Activated CD8-positive, alpha-beta memory T cell treated with anti-CD3 and anti-CD28 coated beads, Interleukin-2, amount 10 ng/mL, durations not matched to agents 7 days and 5 days (primary cell): ENCODE measurements around the gene CDKAL1. TPM values are rescaled to one million over a fixed set of nuclear protein-coding genes. Genes with fewer than 3 reads are reported as not detected.

Experiments used
- ATAC-seq: fragments of 150-1000 bp; cut with Tn5 transposase; one replicate; pipeline ENCODE4 v1.10.0; 2021; ENCODE audit warnings: moderate library complexity
- CTCF ChIA-PET: fragments of 350-600 bp; sonication (Branson Sonifier 250); formaldehyde crosslinking; loops from one replicate; lab custom pipeline; 2021; ENCODE audit warnings: antibody characterized with exemption; lab: Charles Lee
- DNase-seq: peaks from one replicate; pipeline ENCODE4 v3.0.0-alpha.2; 2020
- H3K27ac Mint-ChIP-seq: one replicate; pipeline ENCODE4 v1.8.0; 2021; ENCODE audit warnings: mild to moderate bottlenecking, mixed read lengths
- H3K27me3 Mint-ChIP-seq: one replicate; pipeline ENCODE4 v1.8.0; 2021; ENCODE audit warnings: mixed read lengths
- H3K36me3 Mint-ChIP-seq: one replicate; pipeline ENCODE4 v1.8.0; 2021; ENCODE audit warnings: mild to moderate bottlenecking, mixed read lengths
- H3K4me1 Mint-ChIP-seq: one replicate; pipeline ENCODE4 v1.8.0; 2021; ENCODE audit warnings: mixed read lengths
- H3K4me3 Mint-ChIP-seq: one replicate; pipeline ENCODE4 v1.8.0; 2021; ENCODE audit warnings: mild to moderate bottlenecking, moderate library complexity, mixed read lengths
- H3K9me3 Mint-ChIP-seq: one replicate; pipeline ENCODE4 v1.8.0; 2022; ENCODE audit warnings: low read depth, mixed read lengths
- total RNA-seq, 2 experiments: library from RNA; stranded (reverse); gene quantifications; one replicate each; pipeline ENCODE4 v1.2.3, GENCODE V29; 2021

The CDKAL1 gene
- total RNA-seq, 2 experiments from 2014 or later, result 27.9 to 30.0 TPM

DNA sequence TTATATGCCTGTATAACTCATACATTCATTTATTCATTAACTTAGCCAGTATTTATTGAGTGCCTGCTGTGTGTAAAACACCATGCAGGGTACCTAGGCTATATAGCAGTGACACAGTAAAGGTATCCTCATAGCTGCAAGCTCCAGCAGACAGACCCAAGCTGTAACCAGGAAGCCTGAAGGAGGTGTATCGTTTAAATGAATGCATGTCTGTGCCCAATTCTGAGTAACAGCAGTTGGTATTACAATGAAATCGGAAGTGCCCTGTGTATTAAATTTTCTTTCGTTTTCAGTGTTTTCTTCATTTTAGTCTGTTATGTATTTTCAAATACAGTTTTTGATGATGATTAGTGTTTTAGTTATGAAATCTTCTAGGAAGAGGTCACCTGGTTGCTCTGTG is 573.5 kb downstream of the CDKAL1 start:
- CTCF ChIA-PET, result no interaction called here
- DNase-seq, result no peak
- Mint-ChIP-seq H3K9me3 (no peaks in the 10 kb centered on the region), H3K27ac (no peak overlapping the region), H3K36me3 (peaks cover 2% of the 10 kb centered on the region), H3K4me1 (peaks cover 4% of the 10 kb centered on the region), H3K4me3 (no peak overlapping the region), H3K27me3 (no peaks in the 10 kb centered on the region)
- no peak for ATAC-seq

DNA sequence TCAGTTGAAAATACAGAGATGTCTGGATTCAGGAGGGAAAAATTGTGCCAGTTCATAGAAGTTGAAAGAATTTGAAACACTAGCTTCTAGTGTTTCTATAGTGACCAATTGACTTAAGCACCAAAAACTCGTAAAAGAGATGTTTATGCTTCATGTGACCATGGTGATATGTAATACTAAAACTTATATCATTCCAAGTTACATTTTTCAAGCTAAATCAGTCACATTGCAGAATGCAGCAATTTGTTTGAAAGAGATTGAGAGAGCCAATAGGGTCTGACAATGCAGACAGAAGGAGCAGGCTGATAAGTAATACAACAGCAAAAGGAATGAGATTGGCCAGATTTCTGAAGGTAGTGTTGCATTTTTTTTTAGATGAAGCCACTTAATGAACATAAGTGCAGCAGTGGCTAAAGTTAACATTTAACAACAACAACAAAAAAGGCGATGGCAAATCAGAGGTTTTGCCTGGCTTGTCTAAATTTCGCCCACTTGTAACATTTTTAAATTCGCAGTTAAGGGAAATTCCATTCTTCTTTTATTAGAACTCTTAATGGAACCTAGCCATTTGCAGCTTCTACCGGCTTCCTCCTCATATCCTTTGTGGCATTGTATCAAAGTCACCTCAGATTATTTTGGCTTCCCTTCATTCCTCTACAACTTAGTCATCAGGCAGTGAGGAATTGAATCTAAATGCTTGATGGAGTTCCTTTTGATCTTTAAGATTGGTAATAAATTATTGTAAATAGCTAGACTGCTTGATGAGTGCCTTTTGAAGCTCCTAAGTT is 575.3 kb downstream of the CDKAL1 start:
- Mint-ChIP-seq H3K4me1 (peaks cover 4% of the 10 kb centered on the region), H3K27me3 (no peaks in the 10 kb centered on the region), H3K9me3 (no peaks in the 10 kb centered on the region), H3K4me3 (no peak overlapping the region), H3K27ac (no peak overlapping the region), H3K36me3 (peaks cover 2% of the 10 kb centered on the region)
- CTCF ChIA-PET, result no interaction called here
- ATAC-seq (no peak), DNase-seq (no peak)

DNA sequence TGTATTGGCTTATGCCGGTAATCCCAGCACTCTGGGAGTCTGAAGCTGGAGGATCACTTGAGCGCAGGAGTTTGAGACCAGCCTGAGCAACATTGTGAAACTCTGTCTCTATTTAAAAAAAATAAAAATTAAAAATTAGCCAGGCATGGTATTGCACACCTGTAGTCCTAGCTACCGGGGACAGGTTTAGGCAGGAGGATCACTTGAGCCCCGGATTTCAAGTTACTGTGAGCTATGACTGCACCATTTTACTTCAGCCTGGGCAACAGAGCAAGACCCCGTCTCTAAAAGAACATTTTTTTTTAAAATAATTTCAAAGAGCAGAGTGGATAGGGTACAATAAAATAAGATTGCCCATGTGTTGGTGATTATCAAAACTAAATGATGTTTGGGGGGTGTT is 576.4 kb downstream of the CDKAL1 start:
- H3K4me1 Mint-ChIP-seq, result peaks cover 4% of the 10 kb centered on the region
- no peaks in the 10 kb centered on the region for H3K9me3 Mint-ChIP-seq
- no peak for ATAC-seq
- H3K4me3 Mint-ChIP-seq, result no peak overlapping the region
- H3K27me3 Mint-ChIP-seq, result no peaks in the 10 kb centered on the region
- peaks cover 2% of the 10 kb centered on the region for H3K36me3 Mint-ChIP-seq
- DNase-seq, result no peak
- H3K27ac Mint-ChIP-seq, result no peak overlapping the region
- CTCF ChIA-PET, result no interaction called here

DNA sequence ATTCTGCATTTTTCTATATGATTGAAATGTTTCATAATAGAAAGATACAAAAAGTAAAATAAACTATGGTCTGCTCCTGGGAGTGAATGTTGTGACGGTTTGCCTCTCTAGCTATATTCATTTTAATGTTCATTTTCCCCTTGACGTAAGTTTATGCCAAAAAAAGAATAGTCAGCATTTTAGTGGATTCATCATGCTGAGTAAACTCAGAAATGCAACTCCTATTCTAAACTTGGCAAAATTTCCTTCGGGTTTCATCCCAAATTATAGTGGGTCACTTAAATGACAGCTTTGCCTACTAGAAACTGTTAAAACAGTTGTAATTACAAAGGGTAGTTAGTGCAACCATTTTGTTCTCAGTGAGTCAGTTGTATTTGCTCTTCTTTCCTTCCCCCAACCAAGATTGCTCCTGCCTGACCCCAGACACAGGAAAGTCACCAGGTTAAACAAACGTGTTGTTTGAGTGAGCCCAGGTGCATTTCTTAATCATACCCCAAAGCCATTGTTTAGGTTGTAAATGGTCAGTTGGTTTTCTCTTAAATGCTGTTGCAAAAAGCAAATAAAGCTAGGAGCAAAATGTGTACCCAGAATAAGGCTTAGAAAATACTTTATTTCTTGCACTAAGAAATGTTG is 577.0 kb downstream of the CDKAL1 start:
- no peaks in the 10 kb centered on the region for H3K9me3 Mint-ChIP-seq

DNA sequence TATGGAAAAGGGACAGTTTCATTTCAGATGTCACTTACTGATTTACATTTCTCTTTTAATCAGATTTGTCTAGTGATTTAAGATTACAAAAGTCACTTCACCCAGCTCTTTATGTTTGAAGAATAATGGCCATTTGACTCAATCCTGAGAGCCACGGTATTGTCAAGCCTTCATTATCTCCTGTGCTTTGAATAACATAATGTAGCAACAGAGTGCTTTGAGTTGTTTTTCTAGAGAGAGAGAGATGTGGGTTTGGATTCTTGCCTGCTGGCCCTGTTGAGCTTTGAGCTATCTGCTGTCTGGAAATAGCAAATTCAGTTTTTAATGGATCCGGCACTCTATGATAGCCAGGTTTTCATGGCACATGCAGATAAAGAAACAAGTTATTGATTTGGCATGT is 580.9 kb downstream of the CDKAL1 start:
- DNase-seq, result no peak
- ATAC-seq, result no peak
- H3K27me3 Mint-ChIP-seq, result no peaks in the 10 kb centered on the region
- no peak overlapping the region for H3K27ac Mint-ChIP-seq
- H3K4me1 Mint-ChIP-seq, result peaks cover 7% of the 10 kb centered on the region
- H3K36me3 Mint-ChIP-seq, result peaks cover 1% of the 10 kb centered on the region
- CTCF ChIA-PET, result no interaction called here
- no peak overlapping the region for H3K4me3 Mint-ChIP-seq
- no peaks in the 10 kb centered on the region for H3K9me3 Mint-ChIP-seq

More for the DNA sequence above, 577.0 kb downstream of the CDKAL1 start:
- no peaks in the 10 kb centered on the region for H3K27me3 Mint-ChIP-seq
- H3K4me1 Mint-ChIP-seq, result peaks cover 4% of the 10 kb centered on the region
- no peak for DNase-seq
- H3K4me3 Mint-ChIP-seq, result no peak overlapping the region
- no peak for ATAC-seq
- CTCF ChIA-PET, result no interaction called here
- no peak overlapping the region for H3K27ac Mint-ChIP-seq
- peaks cover 2% of the 10 kb centered on the region for H3K36me3 Mint-ChIP-seq

DNA sequence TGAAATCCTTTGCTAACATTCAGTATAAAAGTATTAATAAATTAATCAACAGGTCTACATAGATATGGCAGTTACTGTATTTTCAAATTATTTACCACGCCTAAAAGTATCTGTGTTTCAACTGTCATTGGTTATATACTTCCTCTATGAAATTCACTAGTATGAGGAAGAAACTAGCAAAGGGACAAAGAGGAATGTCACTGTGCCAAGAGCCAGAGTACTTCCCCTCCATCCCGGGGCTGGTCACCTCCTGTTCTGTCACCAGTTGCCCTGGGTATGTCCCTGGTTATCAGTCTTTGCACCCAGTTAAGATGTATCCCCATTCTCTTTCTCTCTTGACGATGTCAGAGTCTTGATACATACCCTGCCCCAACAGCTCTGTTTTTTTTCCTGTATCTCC is 582.5 kb downstream of the CDKAL1 start:
- peaks cover 1% of the 10 kb centered on the region for H3K36me3 Mint-ChIP-seq
- CTCF ChIA-PET, result no interaction called here
- ATAC-seq, result no peak
- no peak overlapping the region for H3K27ac Mint-ChIP-seq
- no peaks in the 10 kb centered on the region for H3K27me3 Mint-ChIP-seq
- H3K4me3 Mint-ChIP-seq, result no peak overlapping the region
- H3K9me3 Mint-ChIP-seq, result no peaks in the 10 kb centered on the region
- H3K4me1 Mint-ChIP-seq, result peaks cover 7% of the 10 kb centered on the region
- no peak for DNase-seq

DNA sequence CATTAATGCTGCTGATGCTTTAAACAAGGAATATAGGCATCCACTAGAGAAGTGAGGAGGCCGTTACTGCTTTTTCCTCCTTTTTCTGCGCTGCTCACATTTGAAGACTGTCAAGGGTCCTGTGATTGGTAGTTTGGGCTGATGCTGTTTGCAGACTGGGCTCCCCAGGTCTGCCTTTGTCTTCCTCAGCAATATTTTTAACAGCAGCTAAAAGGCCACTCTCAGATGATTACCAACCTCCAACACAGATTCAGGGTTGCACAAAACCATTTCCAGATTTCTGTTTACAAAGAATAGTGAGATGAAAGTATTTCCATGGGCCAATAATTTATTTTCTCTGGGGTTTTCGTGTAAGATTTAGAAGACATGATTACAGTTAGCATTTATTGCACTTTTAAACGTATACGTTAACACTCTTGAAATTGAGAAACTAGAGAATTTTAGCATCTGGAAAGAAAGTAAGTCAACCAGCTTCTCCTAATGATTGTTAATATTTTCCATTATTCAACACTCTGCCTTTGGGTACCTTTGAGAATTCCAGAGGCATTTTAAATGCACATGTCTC is 584.0 kb downstream of the CDKAL1 start:
- no peak overlapping the region for H3K4me3 Mint-ChIP-seq
- no peak for ATAC-seq
- CTCF ChIA-PET, result no interaction called here
- no peaks in the 10 kb centered on the region for H3K9me3 Mint-ChIP-seq
- peaks cover 1% of the 10 kb centered on the region for H3K36me3 Mint-ChIP-seq
- no peaks in the 10 kb centered on the region for H3K27me3 Mint-ChIP-seq
- H3K4me1 Mint-ChIP-seq, result peaks cover 7% of the 10 kb centered on the region
- DNase-seq, result no peak
- no peak overlapping the region for H3K27ac Mint-ChIP-seq

DNA sequence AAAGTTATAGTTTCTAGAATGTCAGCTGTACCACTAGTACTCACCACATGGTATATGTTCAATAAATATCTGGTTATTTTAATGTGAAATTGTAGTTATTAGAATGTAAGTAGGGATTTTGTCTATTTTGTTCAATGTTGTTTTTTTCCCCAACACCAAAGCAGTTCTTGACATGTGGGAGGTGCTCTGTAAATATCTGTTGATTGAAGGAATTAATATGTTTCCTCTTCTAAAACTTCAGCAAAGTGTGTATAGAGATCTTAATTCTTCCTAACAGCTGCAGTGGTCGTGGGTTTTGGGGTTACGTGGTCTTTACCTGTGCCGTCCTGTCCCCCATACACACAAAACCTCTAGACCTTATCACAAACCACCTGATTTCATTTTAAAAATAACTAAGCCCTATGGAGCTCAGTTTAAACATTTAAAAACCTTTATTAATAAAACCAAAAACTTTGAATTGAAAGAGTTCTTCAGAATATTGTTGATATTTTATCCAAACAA is 587.4 kb downstream of the CDKAL1 start:
- ATAC-seq (no peak), DNase-seq (no peak)
- Mint-ChIP-seq H3K27ac (no peak overlapping the region), H3K9me3 (no peaks in the 10 kb centered on the region), H3K27me3 (no peaks in the 10 kb centered on the region), H3K36me3 (peaks cover 6% of the 10 kb centered on the region), H3K4me3 (no peak overlapping the region), H3K4me1 (peaks cover 7% of the 10 kb centered on the region)
- CTCF ChIA-PET, result no interaction called here

DNA sequence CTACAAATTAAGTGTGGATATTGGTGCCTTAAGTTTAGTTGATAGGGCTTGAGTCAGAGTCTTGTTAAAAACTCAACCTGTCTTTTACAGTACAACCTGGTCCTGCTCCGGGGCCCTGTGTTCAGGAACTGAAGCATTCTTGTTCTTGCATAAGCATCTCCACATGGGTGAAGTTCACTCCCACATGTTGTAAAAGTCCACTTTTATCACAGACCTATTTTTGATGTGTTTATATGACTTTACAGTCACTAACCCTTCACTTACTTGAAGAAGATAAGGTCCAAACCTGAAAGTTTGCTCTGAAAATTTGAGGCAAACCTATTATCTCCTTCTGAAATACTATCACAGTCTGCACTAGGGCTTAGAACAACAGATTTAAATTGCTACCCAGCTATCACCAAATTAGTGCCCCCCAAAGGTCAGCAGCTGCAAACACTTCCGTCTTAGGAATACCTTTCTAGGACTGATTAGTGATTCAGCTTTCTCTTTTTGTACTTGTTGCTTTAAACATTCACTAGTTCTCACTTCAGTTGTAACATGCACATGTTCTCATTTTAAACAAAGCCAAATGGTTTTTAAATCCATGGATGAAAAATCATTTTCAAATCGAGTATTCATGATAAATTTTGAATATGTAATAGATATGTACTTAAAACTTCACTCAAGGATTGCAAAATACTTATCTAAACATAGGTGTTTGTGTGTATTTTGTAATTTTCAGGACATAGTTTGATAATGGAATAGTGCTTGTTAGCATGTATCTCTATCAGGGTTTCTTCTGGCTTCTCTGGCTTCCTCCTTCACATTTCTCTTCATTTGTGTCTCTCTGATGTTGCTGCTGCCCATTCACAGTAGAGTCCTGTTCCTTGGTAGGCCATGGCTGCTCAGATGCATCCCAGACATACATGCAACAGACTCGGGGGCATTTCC is 589.5 kb downstream of the CDKAL1 start:
- no peak for ATAC-seq
- CTCF ChIA-PET, result no interaction called here
- no peaks in the 10 kb centered on the region for H3K9me3 Mint-ChIP-seq

DNA sequence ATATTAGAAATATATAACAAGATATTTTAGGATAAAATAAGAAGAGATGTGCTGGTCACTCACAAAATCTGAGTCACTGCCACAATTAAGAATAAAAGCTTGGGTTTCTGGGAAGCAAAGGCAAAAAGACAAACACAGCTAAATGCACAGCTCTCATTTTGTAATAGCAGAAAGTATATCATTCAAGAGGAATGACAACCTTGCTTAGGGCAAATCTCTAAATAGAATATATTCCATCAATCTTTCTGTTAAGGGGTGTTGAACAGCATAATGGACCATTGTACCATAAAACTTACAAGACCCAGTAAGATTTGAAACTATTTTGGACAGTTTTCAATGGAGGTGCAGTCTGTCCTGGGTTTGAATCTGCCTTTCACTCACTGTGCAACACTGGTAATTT is 594.3 kb downstream of the CDKAL1 start:
- Mint-ChIP-seq H3K9me3 (no peaks in the 10 kb centered on the region), H3K4me3 (no peak overlapping the region), H3K36me3 (peaks cover 4% of the 10 kb centered on the region), H3K27ac (no peak overlapping the region), H3K27me3 (no peaks in the 10 kb centered on the region), H3K4me1 (no peaks in the 10 kb centered on the region)
- DNase-seq (no peak), ATAC-seq (no peak)
- CTCF ChIA-PET, result no interaction called here

More for the DNA sequence above, 589.5 kb downstream of the CDKAL1 start:
- Mint-ChIP-seq H3K27me3 (no peaks in the 10 kb centered on the region), H3K4me3 (no peak overlapping the region), H3K4me1 (peaks cover 7% of the 10 kb centered on the region), H3K36me3 (peaks cover 6% of the 10 kb centered on the region), H3K27ac (no peak overlapping the region)
- DNase-seq, result no peak

DNA sequence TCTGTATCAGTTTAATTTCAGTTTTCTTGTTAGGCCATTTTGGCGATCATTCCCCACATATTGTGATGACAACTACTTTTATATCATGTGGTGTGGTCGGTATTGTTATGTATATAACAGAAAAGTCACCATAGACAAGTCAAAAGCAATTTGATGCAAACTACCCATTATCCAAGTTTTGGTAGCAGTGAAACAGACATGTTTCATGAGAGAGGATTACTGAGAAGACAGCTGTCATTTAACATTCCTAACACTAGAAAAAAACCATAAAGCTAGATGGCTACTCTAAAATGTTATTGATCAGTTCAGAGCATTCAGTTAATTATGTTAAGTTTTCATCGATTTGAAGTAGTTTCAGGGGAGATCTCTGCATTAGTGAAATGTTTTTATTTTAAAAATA is 597.1 kb downstream of the CDKAL1 start:
- Mint-ChIP-seq H3K4me3 (no peak overlapping the region), H3K36me3 (no peaks in the 10 kb centered on the region)

DNA sequence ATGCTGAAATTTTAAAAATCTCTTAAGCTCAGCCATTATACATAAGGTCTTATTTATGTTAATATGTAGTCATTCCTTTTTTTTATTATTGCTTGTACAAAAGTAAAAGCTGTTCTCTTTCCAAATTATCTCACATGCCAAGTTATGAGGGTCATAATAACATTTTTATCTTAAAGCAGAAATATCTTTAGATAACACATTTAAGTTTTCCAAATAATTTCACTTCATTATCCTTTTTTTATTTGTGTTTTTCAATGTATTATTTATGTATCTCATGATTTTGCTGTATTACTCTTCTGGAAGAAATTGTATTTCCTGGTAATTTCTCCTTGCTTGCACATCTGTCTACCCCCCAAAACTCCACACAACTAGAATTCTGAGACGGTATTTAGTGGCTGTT is 598.2 kb downstream of the CDKAL1 start:
- Mint-ChIP-seq H3K9me3 (no peaks in the 10 kb centered on the region), H3K4me3 (no peak overlapping the region), H3K27ac (no peak overlapping the region), H3K36me3 (no peaks in the 10 kb centered on the region), H3K27me3 (no peaks in the 10 kb centered on the region), H3K4me1 (no peaks in the 10 kb centered on the region)
- ATAC-seq, result no peak
- DNase-seq, result no peak
- CTCF ChIA-PET, result no interaction called here

More for the DNA sequence above, 597.1 kb downstream of the CDKAL1 start:
- ATAC-seq (no peak), DNase-seq (no peak)
- H3K27me3 Mint-ChIP-seq, result no peaks in the 10 kb centered on the region
- H3K27ac Mint-ChIP-seq, result no peak overlapping the region
- CTCF ChIA-PET, result no interaction called here
- H3K9me3 Mint-ChIP-seq, result no peaks in the 10 kb centered on the region
- H3K4me1 Mint-ChIP-seq, result no peaks in the 10 kb centered on the region
